Stimulated activated CD4-positive, alpha-beta T cell treated with anti-CD3 and anti-CD28 coated beads, TNF-alpha, amount 100 ng/mL, for 1 hour (primary cell): ENCODE measurements around the gene FLG.
"Not testable (repeated sequence)": the region's sequence is repeated elsewhere in the genome, so short reads cannot be mapped to it uniquely, and the experiment has no call there.

ENCODE experiments used
- DNase-seq, 3 donors: peaks; one replicate each; pipeline ENCODE4 v3.0.0-alpha.2; 2020; ENCODE audit warnings: low read depth in 3 of 3, low spot score in 1 of 3

FLG gene

DNA sequence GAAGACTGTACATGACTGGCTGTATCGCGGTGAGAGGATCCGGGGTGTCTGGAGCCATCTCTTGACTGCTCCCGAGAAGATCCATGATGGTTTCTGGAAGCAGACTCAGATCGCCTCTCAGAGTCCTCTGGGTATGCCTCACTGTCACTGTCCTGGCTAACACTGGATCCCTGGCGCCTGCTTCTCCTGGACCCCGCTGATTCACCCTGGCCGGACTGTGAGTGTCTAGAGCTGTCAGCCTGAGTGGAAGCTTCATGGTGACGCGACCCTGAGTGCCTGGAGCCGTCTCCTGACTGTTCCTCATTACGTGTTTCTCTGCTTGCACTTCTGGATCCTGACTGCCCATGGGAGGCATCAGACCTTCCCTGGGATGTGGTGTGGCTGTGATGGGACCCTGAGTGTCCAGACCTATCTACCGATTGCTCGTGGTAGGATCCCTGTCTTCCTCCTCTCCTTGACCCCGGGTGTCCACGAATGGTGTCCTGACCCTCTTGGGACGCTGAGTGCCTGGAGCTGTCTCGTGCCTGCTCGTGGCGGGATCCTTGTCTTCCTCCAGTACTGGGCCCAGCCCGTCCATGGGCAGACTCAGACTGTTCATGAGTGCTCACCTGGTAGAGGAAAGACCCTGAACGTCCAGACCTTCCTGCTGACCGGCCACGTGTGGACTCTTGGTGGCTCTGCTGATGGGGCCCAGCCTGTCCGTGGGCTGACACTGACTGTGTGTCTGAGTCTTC is 21.7 kb downstream of the FLG start:
- DNase-seq: not testable (repeated sequence)

DNA sequence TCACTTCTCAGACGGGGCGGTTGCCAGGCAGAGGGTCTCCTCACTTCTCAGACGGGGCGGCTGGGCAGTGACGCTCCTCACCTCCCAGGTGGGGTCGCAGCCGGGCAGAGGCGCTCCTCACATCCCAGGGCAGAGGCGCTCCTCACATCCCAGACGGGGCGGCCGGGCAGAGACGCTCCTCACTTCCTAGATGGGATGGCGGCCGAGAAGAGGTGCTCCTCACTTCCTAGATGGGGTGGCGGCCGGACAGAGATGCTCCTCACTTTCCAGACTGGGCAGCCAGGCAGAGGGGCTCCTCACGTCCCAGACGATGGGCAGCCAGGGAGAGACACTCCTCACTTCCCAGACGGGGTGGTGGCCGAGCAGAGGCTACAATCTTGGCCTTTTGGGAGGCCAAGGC is 68.6 kb downstream of the FLG start:
- DNase-seq: not testable (repeated sequence)
